ENCODE data around the gene L1TD1. TPM values are rescaled to one million over a fixed set of nuclear protein-coding genes. Genes with fewer than 3 reads are reported as not detected.

Gene L1TD1
- total and polyA plus RNA-seq, 9 of the 15 experiments (the other 6 are each of a cell fraction or from before 2014, with no cell fraction given), result 0.09 TPM; not detected in 8

DNA sequence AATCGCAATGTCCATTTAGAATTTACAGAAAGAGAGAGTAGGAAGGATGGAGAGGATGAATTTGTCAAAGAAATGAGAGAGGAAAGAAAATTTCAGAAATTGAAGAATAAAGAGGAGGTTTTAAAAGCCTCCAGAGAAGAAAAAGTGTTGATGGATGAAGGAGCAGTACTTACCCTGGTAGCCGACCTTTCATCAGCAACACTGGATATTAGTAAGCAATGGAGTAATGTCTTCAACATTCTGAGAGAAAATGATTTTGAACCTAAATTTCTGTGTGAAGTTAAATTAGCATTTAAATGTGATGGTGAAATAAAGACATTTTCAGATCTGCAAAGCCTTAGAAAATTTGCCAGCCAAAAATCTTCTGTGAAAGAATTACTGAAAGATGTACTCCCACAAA lies 12.5 kb downstream of the L1TD1 start:
- WGBS (ENCODE audit: insufficient coverage, low coverage, missing lambda C conversion rate), result 0% methylated on average over 2 of the region's 2 CpGs
- in situ Hi-C loops (cut with MboI) (no loop called here), intact Hi-C loops (cut with micrococcal nuclease) (no loop called here)
- no peak overlapping the region for H3K27ac ChIP-seq (ENCODE audit: extremely low read depth, low read depth, low read length)
- H2AFZ ChIP-seq (ENCODE audit: low read depth, low read length), result no peak overlapping the region
- ChIA-PET POLR2A (no interaction called here), CTCF (ENCODE audit: low intra/inter-chr PET ratio) (no interaction called here)
- no peak overlapping the region for H3K9ac ChIP-seq (ENCODE audit: insufficient read depth in 1 of 2, low read depth in 2 of 2, low read length in 2 of 2)
- H3K4me1 ChIP-seq (replicated peaks in 1 of 2; ENCODE audit: control insufficient read depth in 2 of 2, insufficient read depth in 2 of 2, low read length in 2 of 2), result no peaks in the 10 kb centered on the region
- no peak overlapping the region for H3K4me2 ChIP-seq (ENCODE audit: insufficient read depth, low read length)
- no peaks in the 10 kb centered on the region for H3K79me2 ChIP-seq (ENCODE audit: control insufficient read depth, insufficient read depth, low read length)
- DNase-seq (ENCODE audit: extremely low read depth in 1 of 4, low spot score in 3 of 4), result no peak
- H3K9me3 ChIP-seq (replicated peaks; ENCODE audit: control insufficient read depth, insufficient read depth, low read depth, low read length), result no peaks in the 10 kb centered on the region
- no peak overlapping the region for H3K4me3 ChIP-seq
- FAIRE-seq, result no peak
- no TSS peak for BruUV-seq (replicated peaks)
- H3K9me1 ChIP-seq (ENCODE audit: control insufficient read depth, insufficient read depth, low read length), result no peaks in the 10 kb centered on the region
- no peak for ATAC-seq
- no peaks in the 10 kb centered on the region for H3K36me3 ChIP-seq (ENCODE audit: control insufficient read depth, insufficient read depth, low read length)
- TF ChIP-seq CBX5 (IDR thresholded peaks at IDR 0.05; ENCODE audit: borderline replicate concordance, low read depth) (peak; percentile 80; the same call in 1 of the 2 replicates), CBX3 (IDR thresholded peaks at IDR 0.05; ENCODE audit: borderline replicate concordance in 1 of 2, low read length in 2 of 2) (peak in 1 of 2 experiments; percentile 87; a peak in 2 of 3 replicates), TRIM28 (IDR thresholded peaks at IDR 0.05) (peak; percentile 74; the same call in 1 of the 2 replicates)
- TF ChIP-seq, protein P1, sequence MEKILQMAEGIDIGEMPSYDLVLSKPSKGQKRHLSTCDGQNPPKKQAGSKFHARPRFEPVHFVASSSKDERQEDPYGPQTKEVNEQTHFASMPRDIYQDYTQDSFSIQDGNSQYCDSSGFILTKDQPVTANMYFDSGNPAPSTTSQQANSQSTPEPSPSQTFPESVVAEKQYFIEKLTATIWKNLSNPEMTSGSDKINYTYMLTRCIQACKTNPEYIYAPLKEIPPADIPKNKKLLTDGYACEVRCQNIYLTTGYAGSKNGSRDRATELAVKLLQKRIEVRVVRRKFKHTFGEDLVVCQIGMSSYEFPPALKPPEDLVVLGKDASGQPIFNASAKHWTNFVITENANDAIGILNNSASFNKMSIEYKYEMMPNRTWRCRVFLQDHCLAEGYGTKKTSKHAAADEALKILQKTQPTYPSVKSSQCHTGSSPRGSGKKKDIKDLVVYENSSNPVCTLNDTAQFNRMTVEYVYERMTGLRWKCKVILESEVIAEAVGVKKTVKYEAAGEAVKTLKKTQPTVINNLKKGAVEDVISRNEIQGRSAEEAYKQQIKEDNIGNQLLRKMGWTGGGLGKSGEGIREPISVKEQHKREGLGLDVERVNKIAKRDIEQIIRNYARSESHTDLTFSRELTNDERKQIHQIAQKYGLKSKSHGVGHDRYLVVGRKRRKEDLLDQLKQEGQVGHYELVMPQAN (IDR thresholded peaks at IDR 0.05; ENCODE audit: borderline replicate concordance), result no peak
- H3K27me3 ChIP-seq (ENCODE audit: control insufficient read depth in 2 of 2, insufficient read depth in 2 of 2, low read length in 2 of 2), result no peaks in the 10 kb centered on the region
- no peaks in the 10 kb centered on the region for H4K20me1 ChIP-seq (replicated peaks; ENCODE audit: control insufficient read depth, insufficient read depth, low read length)

DNA sequence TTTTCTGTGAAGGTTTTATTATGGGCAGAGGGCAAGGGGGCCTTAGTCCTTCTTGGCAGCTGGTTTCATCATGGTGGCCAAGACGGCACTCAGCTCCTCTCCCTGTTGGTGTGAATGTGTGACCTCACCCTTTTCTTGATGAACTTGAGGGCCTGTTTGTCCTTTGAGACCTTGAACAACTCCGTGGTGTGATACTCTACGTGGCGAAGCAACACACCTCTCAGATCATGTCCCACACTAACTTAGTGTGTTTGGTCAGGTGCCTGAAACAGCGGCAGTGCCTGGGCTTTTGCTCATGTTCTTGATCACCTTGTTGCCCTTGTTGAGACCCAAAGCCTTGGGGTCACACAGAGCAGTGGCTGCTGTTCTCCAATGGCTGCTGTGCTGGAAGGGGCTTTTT lies 13.4 kb downstream of the L1TD1 start:
- Histone ChIP-seq H3K4me2 (ENCODE audit: insufficient read depth, low read length) (no peak overlapping the region), H3K27me3 (ENCODE audit: control insufficient read depth in 2 of 2, insufficient read depth in 2 of 2, low read length in 2 of 2) (no peaks in the 10 kb centered on the region), H3K4me3 (no peak overlapping the region), H3K36me3 (ENCODE audit: control insufficient read depth, insufficient read depth, low read length) (no peaks in the 10 kb centered on the region), H3K4me1 (replicated peaks in 1 of 2; ENCODE audit: control insufficient read depth in 2 of 2, insufficient read depth in 2 of 2, low read length in 2 of 2) (no peaks in the 10 kb centered on the region), H3K9me1 (ENCODE audit: control insufficient read depth, insufficient read depth, low read length) (no peaks in the 10 kb centered on the region), H2AFZ (ENCODE audit: low read depth, low read length) (no peak overlapping the region), H4K20me1 (replicated peaks; ENCODE audit: control insufficient read depth, insufficient read depth, low read length) (no peaks in the 10 kb centered on the region), H3K27ac (ENCODE audit: extremely low read depth, low read depth, low read length) (no peak overlapping the region), H3K9ac (ENCODE audit: insufficient read depth in 1 of 2, low read depth in 2 of 2, low read length in 2 of 2) (no peak overlapping the region), H3K79me2 (ENCODE audit: control insufficient read depth, insufficient read depth, low read length) (no peaks in the 10 kb centered on the region), H3K9me3 (replicated peaks; ENCODE audit: control insufficient read depth, insufficient read depth, low read depth, low read length) (no peaks in the 10 kb centered on the region)
- no TSS peak for BruUV-seq (replicated peaks)
- no peak for FAIRE-seq
- intact Hi-C loops (cut with micrococcal nuclease), result no loop called here
- no peak for DNase-seq (ENCODE audit: extremely low read depth in 1 of 4, low spot score in 3 of 4)
- POLR2A ChIA-PET, result no interaction called here
- no peak for TF ChIP-seq NCOA1 (IDR thresholded peaks at IDR 0.05; ENCODE audit: low read depth)
- no peak for TF ChIP-seq ZNF695 (CRISPR knock-in tag; IDR thresholded peaks at IDR 0.05)
- TF ChIP-seq PHF20 (IDR thresholded peaks at IDR 0.05; ENCODE audit: partially characterized antibody), result no peak
- no peak for TF ChIP-seq RHOXF2B (CRISPR knock-in tag; conservative IDR thresholded peaks at IDR 0.05)
- in situ Hi-C loops (cut with MboI), result no loop called here
- no peak for ATAC-seq
- CTCF ChIA-PET (ENCODE audit: low intra/inter-chr PET ratio), result no interaction called here
- 0% methylated on average over 5 of the region's 5 CpGs for WGBS (ENCODE audit: insufficient coverage, low coverage, missing lambda C conversion rate)
